ENCODE data around the gene SOX6.

The SOX6 gene

DNA sequence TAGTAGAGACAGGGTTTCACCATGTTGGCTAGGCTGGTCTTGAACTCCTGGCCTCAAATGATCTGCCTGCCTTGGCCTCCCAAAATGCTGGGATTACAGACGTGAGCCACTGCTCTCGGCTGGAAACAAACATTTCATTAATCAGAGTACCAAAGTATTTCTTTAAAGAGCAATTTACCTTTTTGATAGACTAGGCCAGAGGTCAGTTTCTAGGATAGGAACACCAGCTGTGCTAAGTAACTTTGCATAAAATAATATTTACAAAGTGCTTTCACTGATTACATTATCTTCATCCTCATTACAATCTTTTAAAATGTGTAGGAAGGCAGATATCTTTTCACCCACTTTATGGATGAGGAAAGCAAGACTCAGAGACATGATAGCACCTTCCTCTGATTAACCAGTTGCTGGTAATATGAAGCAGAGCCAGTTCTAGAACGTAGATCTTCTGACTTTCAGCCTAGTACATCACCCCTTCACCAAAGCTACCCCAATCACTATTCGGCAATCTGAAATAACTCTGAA is 355.2 kb downstream of the SOX6 start:
- no peak for DNase-seq (ENCODE audit: low read depth in 2 of 2)

DNA sequence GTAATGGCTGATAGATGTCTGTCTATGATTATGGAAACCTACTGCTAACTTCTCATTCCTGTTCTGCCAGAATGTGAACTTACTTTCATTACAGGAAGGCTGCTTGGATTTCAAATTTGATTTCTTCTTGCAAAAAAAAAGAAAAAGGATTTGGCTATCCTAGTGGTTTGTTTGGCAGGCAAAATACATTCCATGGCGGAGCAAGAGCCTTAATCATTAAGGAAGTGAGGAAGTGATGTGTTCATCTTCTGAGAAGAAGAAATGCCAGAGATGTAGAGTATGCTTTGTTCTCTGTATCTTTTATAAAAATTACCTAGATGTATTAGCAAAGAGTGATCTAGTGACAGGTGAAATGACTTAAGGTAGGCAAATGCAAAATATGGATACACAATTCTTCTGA is 356.3 kb downstream of the SOX6 start:
- peak; percentile 72 to 74 for DNase-seq (ENCODE audit: low read depth in 2 of 2)

DNA sequence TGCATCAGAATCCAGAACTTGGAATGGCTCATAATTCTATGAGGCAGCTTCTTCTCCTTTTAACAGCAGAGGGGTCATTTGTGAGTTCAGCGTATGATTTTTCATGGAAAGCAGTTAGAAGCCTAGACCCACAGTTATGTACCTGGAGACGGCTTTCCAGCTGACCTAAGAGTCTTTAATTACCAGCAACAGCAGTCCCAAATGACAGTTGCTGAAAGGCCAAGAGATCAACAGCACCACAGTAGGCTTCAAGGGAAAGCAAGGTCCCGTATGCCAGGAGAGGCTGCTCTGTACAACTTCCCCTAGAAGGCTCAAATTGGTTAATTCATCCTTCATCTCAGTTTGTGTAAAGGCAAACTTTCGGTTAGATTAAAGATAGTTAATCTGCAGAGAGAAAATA is 363.0 kb downstream of the SOX6 start:
- DNase-seq (ENCODE audit: low read depth in 2 of 2), result no peak

DNA sequence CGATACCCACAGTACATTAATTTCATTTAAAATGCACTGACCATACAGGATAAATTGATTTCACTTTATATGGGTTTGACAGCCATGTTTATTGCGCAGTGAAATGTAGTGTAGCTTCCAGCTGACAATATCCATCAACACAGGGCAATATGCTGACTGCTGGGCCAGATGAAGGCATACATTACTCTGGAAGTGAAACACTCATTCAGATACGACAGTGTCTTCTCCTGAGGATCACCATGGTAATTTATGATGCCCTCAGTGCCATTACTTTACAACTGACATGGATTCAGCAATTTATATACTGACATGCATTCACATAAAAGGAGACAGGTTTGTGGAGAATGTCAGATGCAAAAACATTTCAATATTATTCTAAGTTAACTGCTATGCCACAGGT is 365.1 kb downstream of the SOX6 start:
- DNase-seq (ENCODE audit: low read depth in 2 of 2), result no peak

DNA sequence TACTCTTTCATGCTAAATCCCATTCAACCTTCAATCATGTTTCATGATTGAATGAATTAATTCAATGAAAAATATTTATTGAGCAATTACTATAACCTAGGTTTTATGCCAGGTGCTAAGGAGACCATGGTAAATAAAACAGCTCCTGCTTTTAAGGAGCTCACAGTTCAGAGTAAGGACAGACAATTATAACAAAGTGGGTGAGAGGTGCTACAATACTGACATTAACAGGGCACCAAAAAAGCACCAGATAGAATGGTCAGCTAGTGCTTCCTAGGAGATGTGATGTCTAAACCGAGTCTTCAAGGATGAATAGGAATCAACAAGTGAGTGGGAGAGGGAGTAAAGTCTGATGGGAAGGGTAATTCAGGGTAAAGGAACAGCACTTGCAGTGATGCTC is 366.7 kb downstream of the SOX6 start:
- DNase-seq (ENCODE audit: low read depth in 2 of 2), result no peak

DNA sequence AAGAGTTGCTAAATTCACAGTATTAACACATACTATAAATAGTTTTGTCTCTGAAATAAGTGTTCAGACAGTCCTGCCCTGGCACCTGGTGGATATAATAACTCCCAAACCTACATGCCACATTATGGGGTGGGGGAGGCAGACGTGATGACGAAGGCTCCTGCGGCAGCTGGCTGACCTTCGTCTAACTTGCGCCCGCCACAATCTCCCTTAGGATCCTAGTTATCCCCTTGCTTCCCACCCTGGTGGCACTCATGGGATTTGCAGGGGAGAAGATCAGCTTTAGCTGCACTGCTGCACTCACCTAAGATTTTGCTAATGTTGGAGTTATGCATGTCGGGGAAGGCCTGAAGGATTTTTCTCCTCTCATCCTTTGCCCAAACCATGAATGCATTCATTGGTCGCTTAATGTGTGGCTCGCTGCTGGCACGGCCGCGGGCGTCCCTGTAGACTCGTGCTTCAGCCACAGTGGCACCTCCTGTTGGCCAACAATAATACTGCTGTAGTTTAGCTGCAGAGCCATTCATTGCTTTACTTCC is 367.6 kb downstream of the SOX6 start:
- DNase-seq (ENCODE audit: low read depth in 2 of 2), result no peak

DNA sequence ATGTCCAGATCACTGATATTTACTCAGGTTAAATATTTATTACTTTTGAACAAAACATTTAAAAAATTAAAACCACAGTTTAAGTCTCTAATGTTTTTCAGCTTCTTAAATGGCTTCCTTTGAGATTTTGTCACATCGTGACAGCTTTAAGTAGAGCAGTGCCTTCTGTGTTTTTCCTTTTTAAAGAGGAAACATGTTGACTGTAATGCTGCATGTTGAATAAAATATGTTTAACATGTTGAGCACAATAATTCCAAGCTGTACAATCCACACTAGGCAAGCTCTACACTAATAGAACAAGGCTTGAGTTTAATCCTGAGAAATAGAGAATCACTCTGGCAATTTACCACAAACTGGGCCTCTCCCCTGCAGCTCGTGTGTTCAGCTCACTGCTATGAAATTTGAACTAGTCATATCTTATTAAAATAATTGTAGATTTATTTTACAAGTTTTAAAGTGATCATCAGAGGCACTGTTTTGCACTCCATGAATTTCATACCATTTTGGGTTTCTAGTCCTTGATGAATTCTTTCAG is 368.3 kb downstream of the SOX6 start:
- DNase-seq (ENCODE audit: low read depth in 2 of 2), result no peak

DNA sequence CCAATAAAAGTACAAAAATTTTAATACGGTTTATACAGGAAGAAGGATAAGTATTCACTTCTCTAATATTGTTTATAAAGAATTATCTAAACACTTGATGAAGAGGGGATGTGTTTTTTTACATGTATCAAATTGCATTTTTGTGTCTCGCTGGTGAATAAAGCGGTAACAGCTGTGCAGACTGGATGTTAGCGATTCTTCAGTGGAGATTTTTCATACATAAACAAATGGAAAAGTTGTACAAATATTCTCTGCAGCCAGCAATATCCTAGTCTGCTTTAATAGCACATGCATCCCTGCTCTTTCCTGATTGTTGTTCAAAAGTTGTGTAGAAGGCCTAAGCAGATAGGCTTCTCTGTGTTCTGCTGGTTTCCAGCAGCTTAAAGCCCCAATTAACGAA is 369.3 kb downstream of the SOX6 start:
- no peak for DNase-seq (ENCODE audit: low read depth in 2 of 2)

DNA sequence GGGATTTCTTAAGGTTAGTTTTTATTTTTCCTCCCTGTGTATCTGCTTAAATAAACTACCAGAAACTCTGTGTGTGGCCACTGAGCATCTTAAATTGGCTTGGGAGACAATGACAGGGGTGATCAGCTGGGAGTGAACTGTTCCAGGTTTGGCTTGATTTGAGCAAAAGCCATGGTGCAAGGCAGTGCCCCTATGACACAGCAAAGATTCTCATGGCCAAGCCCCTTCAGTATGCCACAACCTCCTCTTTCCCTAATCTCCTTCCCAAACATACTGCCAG is 370.5 kb downstream of the SOX6 start:
- DNase-seq (ENCODE audit: low read depth in 2 of 2), result no peak

DNA sequence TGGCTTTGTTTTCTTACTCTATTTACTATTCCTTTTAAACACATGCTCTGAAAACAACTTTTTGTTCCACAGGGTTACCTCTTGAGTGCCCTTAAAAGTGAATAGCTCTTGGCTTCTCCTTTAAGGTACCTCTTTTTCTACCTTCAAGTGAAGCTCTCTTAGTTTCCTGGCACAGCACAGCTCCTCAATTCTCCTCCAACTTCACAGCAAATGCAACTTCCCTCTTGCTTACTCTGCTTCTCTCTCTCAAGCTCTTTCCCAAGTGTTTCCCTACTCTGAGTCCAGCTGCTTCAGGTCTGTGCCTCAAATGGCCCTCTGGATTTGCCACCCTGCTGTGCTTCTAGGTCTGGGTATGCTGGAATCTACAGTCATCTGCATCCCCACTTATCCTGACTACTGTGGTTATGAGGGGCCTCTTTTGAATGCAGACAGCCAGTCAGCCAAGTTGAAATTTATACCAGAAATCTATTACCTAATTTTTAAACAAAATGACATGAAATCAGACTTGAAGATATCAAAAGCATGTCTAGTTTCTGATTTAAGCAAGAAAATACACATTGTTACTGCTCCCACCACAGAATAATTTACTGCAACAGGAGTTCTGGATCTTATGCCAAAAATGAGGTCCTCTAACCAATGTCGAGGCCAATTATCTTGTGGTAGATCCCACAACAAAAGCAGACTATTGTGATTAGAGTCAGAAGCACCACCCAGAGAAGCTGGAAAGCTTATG is 371.1 kb downstream of the SOX6 start:
- DNase-seq (ENCODE audit: low read depth in 2 of 2), result no peak

DNA sequence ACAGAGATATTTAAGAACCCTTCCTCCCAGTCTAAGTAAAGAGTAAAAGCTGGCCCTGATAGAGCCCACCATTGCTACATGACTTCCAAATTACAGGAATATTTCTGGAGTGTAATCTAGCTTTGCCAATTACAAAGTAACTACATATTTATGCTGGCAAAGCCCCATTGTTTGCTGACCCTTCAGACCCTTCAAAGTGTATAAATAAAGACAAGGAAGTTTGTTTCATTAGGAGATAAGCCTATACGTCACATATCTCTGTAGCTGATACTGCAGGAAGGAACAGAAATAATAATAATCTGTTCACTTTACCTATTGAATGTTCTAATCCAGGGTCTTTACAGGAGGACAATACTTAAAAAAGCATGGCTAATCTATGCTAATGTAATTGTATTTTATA is 375.1 kb downstream of the SOX6 start:
- no peak for DNase-seq (ENCODE audit: low read depth in 2 of 2)

DNA sequence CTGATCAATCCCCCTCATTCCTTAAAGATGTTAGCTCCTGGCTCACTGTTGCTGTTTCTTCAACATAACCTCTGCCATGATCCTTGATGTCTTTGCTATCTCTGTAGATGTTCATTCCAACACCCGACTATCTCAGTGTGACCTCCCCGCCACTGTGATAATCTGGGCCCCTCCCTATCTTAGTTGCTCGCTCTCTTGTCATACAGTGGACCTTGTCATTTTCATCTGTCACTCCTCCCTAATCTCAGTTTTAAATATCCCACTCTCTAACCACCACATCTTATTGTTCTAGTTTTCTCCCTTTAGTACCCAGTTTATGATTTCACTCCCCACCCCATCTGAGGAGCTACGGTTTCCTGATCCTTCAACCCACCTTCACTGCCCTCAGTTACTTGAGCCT is 379.2 kb downstream of the SOX6 start:
- DNase-seq (ENCODE audit: low read depth in 2 of 2), result no peak

DNA sequence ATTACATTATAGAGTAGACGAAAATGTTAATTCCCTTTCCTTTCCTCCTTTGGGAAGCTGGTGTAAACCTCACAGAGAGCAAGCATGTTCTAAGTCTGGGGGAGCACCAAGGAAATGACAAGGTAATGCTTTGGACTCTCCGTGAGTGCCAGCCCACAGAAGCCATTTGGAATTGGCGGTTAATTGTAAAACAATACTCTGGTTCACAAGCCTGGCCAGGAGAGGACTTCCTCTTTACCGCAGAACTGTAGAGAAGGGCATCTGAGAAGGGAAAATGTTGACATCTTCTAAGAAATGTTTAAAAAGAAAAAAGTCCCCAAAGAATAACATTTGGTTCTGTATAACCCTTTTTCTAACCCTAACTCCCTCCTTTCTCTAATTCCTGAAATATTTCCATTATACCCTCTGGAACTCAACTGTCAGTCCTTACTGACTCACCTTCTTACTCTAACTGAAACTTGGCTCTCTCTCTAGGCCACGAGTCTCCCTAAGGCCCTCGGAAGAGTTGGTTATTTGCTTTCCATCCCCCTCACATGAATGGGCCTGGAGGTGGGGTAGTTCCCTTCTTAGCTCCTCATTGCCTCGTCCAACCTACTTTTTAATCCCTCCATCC is 379.8 kb downstream of the SOX6 start:
- peak in 1 of 2 experiments; percentile 42 for DNase-seq (ENCODE audit: low read depth in 2 of 2)

DNA sequence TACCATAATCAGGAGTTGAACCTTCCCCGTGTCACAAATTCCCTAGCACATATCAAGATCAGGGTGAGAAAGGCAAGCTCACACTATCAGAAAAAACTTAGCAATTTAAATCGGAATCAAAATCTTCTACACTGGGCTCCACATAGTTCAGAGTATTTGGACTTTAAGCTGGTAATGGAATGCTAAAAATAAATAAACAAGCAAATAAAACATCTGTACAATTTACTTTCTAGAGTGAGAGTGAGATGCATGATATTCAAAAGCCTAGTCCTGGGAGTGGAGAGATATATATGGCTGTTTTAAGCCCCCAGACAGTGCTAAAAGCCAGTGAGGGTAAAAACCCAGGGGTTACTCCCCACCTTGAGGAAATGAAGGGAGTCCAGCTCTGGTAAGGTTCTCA is 380.6 kb downstream of the SOX6 start:
- no peak for DNase-seq (ENCODE audit: low read depth in 2 of 2)

DNA sequence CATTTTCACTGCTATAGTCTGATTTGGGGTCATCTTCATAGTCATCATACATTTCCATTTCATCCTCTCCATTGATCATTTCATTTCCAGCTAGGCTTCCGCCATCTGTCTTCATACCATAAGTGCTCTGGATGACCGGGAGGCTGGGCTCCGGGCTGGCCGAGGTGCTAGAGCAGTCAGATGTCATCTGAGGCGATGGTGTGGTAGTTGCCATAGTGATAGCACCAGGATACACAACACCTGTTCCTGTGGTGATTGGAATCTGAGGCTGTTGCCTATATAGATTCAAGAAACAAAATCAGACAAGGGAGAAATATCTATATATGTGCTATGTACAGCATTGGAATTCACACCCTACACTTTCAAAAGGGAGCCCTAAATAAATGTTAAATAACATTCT is 383.5 kb downstream of the SOX6 start:
- DNase-seq (ENCODE audit: low read depth in 2 of 2), result no peak

DNA sequence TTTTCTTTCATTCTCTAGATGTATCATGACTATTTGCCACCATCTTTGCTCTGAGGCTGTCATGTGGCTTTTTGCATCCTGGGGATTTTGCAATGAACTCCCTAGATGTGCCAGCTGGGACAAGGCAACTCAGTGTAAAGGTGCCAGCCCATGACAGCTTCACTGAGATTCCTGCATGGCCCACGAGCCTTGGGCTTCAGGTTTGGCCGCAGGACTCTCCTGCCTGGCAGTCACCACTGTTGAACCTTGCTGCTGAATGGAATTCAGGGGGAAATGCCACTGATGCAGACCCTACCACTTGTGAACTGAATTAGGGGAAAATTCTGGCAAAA is 385.2 kb downstream of the SOX6 start:
- DNase-seq (ENCODE audit: low read depth in 2 of 2), result no peak

DNA sequence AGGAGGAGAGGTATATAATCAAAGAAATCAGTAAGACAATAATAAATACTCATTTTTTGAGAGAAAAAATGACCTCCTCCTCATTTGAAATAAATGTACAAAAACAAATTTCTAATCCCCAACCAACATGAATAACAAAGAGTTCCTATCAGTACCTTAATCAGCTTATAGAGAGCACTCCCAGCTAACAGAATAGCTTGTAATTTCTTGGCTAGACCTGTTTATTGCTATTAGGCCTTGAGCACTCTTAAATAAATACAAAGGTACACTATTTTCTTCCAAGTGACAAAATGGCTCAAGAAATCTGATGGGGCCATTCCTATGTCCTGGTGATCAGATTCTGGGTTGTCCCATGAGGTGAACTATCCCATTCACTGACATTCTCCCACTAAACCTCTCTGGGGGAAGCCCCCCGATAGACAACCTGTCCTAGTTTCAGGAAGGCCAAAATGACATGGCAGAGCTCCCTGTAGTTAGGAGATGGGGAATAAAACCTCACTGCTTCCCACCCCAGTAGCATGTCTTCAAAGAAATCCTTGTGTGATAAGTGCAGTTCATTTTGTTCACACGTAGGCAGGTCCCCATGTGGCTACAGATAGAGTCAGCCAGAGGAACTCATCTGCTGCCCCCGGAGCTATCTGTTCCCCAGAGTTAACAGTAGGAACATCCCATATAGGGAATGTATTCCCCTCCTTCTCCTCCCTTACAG is 385.7 kb downstream of the SOX6 start:
- DNase-seq (ENCODE audit: low read depth in 2 of 2), result no peak

DNA sequence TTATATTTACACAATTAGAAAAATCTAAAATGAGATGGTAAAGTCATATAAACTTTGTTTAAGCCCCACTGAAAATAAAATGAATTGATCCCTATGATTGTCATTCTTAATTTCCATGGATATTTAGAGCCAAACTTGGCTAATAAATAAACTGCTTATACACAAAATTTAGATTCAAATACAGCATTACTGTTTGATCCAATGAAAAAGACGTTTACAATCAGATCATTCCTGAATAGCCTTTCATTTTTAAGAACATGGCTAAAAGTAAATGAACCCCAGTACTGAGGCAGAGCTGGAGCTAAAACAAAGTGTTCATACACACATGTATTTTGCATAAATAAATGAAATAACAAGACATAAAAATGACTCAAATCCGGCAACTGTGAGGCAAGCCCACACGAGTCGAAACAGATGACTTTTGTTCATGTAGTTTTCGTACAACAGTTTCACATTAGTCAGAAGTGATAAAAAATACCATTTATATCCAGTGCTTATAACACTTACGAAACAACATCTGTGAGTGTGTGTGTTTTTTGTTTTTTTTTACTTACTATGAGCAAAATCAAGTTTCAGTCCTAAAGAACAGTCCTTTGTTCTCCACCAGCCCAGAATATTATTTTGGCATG is 386.5 kb downstream of the SOX6 start:
- DNase-seq (ENCODE audit: low read depth in 2 of 2), result peak; percentile 74 to 77

DNA sequence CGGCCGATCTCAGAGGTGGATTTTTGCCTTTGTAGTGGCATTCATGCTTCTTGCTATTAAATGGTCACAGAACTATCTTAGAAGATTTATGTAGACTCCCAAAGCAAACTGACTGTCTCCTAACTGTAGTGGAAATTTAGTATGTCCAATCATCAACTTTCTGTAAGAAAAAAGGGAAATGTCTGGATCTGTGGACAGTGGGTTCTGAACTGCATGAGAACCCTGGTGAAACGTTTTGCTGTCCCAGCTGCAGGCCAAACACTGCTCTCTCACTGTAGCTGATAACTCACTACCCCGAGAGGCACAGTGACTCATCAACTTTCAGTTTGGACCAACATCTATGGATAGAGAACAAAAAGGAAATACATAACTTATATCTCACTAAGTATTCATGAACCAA is 387.1 kb downstream of the SOX6 start:
- peak; percentile 56 to 57 for DNase-seq (ENCODE audit: low read depth in 2 of 2)

DNA sequence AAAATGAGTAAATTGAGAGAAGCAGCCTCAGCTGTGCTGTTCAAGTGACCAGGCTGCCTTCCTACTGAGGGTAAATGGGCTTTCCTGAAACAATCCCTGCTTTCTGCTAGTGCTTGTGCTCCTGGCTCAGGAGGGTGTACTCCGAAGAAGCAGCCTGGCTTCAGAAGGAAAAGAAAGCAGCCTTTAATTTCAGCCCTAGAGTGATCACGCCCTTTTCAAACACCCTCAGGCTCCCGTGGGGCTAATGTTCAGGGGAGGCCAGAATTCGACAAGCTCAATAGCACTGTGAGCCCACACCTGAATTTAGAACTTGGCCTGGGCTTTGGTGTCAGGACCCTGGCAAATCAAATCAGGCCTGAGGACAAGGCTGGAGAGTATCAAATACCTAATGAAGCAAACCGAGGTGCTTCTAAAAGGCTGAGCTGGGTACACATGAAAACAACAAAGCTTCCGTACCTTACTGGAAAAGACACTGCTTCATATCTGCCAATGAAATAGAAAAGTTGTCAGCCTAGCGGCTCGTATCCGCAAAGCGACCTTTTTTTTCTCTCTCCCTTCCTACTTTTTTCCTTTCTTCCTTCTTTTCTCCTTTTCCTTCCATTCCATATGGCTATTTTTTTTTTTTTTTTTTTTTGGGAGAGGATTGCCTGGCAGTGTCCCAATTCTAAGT is 387.8 kb downstream of the SOX6 start:
- no peak for DNase-seq (ENCODE audit: low read depth in 2 of 2)

DNA sequence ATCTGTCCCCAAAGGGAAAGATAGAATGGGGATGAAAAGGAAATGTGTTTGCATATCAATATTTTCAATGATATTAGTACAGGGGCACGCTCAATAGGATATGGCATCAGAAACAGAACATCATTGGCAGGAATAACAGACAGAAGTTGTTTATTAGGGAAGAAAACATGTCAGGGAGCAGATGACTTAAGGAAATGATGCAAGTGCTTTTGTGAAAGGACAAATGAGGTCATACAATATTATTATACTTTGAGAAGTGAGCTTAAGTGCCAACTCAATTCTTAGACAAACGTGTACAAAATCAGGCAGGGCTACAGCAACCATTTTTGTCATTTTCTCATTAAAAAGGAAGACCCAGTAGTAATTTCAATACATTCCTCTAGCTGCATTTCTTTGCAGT is 388.4 kb downstream of the SOX6 start:
- no peak for DNase-seq (ENCODE audit: low read depth in 2 of 2)

DNA sequence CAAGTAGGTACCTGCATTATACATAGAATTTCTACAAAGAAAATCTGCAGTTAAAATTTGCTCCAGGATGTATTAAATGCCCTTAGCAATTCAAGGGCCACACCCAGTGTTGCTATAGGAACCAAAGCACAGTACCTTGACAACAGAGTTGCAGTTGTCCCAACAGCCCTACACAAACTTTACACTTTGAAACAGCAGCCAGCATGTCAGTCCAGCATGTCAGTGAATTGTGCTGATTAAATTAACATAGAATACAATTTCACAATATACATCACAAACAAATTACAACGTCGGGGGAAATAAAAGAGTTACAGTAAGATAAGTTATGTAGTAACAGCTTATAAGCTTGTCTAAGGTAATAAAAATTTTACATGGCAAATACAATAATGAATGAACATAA is 389.2 kb downstream of the SOX6 start:
- no peak for DNase-seq (ENCODE audit: low read depth in 2 of 2)

Measured in fibroblast of skin of left quadriceps (primary cell).